Activated CD4-positive, alpha-beta T cell treated with anti-CD3 and anti-CD28 coated beads, Interleukin-2, amount 50 U/mL, for 24 hours (primary cell): Measurements from ENCODE around the gene TEKT2.

ENCODE experiments used
- DNase-seq, 2 donors: peaks; one replicate each; pipeline ENCODE4 v3.0.0-alpha.2; 2020; ENCODE audit warnings: low read depth in 1 of 2, low spot score in 1 of 2

The TEKT2 gene, protein sequence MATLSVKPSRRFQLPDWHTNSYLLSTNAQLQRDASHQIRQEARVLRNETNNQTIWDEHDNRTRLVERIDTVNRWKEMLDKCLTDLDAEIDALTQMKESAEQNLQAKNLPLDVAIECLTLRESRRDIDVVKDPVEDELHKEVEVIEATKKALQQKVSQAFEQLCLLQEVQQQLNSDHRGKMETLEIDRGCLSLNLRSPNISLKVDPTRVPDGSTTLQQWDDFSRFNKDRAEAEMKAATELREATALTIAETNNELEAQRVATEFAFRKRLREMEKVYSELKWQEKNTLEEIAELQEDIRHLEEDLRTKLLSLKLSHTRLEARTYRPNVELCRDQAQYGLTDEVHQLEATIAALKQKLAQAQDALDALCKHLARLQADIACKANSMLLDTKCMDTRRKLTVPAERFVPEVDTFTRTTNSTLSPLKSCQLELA

GRCh38 chr1:36083635-36084496, at the start of gene TEKT2:
TEKT2 (plus strand) TSS chr1:36084094; CDS start chr1:36084922, 828 bp downstream.
- DNase-seq = no peak

DNA sequence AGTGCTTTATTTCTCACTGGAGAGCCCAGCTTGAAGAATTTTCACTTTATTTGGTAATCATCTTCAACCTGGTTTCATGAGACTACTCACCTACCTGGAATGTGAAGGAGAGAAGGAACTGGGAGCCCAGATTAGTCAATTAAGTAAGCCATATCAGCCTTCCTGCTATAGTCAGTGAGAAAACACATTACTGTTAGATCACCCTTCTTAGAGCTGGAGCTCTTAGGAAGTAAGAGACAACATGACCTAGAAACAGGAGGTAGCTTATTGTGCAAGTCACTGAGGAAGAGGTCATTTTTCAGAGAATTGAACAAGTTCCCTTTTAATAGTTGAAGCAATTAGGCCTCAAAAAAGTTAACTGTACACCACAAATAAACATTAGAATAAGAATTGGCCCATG, 49.2 kb upstream of the TEKT2 start:
- no peak for DNase-seq

DNA sequence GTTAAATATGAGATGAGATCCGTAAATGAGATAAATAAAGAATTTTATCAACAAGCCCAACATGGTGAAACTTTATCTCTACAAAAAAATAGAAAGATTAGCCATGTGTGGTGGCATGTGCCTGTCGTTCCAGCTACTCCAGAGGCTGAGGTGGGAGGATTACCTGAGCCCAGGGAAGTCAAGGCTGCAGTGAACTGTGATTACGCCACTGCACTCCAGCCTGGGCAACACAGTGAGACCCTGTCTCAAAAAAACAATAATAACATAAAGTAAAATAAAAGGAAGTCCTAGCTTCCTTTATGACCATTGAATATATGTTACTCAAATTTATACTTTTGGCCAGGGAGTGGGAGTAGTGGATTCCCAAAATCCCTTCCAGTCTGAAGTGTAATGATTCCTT, 48.7 kb upstream of the TEKT2 start:
- DNase-seq = no peak

GRCh38 chr1:36040238-36040637, 43.7 kb upstream of the TEKT2 start:
- no peak for DNase-seq

GRCh38 chr1:36051821-36052220, 32.1 kb upstream of the TEKT2 start:
- no peak for DNase-seq

GRCh38 chr1:36053978-36054377, 29.9 kb upstream of the TEKT2 start:
- no peak for DNase-seq

DNA sequence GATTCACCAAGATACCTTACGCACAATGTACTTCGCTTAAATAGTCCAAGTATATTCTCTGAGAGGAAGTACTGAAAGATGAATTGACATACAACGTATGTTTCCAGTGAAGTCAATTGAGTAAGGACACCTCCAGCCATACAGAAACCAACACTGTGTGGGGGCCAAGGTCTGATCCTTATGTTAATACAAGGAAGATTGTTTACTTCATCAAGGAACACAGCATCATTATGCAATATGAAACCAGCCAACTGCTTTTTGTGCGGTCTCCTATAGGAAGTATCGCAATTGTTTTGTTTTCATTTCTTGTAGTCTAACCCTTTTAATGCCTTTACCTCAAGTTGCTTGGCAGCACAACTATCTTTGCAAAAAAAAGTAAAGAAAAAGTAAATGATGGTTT, 28.2 kb upstream of the TEKT2 start:
- no peak for DNase-seq

DNA sequence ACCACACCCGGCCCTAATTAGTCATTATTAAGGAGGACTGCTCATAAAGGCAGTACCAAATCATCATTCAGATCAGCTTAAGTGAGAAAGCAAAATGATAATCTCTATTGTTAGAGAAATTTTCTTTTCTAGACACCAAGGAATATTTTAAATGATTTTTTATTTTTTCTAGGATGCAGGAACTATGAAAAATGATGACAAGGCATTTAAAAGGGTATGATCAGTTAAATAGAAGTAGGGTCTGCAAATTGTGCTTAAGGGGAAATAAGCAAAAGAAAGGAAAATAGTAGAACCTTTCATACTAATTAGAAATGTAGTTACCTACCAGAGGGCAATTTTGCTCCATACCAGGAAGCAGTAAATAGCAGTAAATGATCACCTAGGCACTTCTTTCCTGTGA, 21.6 kb upstream of the TEKT2 start:
- no peak for DNase-seq

GRCh38 chr1:36067871-36068270, 16.0 kb upstream of the TEKT2 start:
- DNase-seq = no peak

DNA sequence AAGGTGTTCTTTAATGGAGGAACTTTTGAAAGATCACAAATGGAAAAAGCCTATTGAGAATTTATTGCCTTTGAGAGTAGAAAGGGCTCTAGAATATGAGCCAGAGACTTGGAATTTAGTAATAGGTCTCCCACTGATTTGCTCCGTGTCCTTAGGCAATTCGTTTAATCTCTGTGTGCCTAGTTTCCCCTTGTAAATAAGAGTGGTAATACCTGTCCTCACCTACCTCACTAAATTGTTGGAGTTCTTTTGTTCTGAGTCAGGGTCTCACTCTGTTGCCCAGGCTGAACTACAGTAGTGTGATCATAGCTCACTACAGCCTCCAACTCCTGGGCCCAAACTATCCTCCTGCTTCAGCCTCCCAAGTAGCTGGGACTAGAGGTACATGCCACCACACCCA, 15.0 kb upstream of the TEKT2 start:
- DNase-seq = no peak

- no peak for DNase-seq
Measured at GRCh38 chr1:36070349-36070748, 13.5 kb upstream of the TEKT2 start.

- DNase-seq = no peak
Measured at GRCh38 chr1:36076979-36077573, 6.8 kb upstream of the TEKT2 start.

DNA sequence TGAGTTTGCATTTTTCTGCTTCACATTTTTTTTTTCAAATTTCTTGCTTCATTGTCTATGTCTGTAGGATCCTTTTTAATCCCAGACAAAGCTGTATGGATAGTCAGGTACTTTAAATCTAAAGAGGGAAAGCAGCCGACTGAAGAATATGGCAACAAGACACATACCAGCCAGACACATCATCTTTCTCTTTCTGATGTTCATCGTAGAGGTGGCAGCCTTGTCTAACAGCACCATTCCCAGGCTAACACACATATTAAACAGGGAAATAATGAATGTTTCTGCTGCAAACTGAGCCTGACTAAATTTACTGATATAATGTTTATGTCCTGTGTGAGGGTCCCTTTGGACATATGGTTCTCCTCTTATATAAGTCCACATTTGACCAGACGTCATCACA, 3.7 kb upstream of the TEKT2 start:
- no peak for DNase-seq

- DNase-seq = no peak
Measured at GRCh38 chr1:36080801-36081200, 3.1 kb upstream of the TEKT2 start.

GRCh38 chr1:36081926-36082485, 1.9 kb upstream of the TEKT2 start:
- DNase-seq = no peak

DNA sequence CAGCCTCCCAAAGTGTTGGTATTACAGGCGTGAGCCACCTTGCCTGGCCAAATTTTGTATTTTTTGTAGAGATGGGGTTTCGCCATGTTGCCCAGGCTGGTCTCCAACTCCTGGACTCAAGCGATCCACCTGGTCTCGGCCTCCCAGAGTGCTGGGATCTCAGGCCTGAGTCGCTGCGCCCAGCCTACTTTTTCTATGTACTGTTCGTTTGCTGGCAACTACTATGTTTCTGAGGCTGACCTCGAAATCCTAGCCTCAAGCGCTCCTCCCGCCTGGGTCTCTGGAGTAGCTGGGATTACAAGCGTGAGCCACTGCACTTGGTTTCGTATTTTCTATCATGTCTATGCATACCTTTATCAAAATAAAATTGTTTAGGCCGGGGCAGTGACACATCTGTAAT, 675 bp upstream of the TEKT2 start:
- no peak for DNase-seq

DNA sequence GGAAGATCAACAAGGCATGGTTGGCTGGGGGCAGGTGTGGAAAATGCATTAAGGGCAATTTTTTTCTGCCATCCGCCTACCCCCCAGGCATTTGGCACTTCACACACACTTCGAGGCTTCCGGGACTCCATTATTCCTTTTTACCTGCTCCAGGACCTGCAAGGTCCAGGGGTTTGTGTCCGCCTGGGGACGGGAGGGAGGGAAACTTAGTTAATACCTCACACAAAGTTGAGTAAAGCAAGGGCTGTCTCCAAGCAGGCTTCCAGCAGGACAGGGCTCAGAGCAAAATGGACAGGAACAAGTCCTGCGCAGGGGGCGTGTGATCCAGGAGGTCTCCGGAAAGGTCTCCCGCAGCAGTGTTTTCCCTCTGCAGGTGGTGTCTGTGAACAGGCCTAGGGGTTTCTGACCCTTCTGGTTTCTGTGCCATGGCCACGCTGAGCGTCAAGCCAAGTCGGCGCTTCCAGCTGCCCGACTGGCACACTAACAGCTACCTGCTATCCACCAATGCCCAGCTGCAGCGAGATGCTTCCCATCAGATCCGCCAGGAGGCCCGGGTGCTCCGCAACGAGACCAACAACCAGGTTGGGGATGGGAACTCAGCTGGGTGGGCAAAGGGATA, 712 bp downstream of the TEKT2 start:
- no peak for DNase-seq

- DNase-seq = no peak
Measured at GRCh38 chr1:36085126-36085525, 1.2 kb downstream of the TEKT2 start.

DNA sequence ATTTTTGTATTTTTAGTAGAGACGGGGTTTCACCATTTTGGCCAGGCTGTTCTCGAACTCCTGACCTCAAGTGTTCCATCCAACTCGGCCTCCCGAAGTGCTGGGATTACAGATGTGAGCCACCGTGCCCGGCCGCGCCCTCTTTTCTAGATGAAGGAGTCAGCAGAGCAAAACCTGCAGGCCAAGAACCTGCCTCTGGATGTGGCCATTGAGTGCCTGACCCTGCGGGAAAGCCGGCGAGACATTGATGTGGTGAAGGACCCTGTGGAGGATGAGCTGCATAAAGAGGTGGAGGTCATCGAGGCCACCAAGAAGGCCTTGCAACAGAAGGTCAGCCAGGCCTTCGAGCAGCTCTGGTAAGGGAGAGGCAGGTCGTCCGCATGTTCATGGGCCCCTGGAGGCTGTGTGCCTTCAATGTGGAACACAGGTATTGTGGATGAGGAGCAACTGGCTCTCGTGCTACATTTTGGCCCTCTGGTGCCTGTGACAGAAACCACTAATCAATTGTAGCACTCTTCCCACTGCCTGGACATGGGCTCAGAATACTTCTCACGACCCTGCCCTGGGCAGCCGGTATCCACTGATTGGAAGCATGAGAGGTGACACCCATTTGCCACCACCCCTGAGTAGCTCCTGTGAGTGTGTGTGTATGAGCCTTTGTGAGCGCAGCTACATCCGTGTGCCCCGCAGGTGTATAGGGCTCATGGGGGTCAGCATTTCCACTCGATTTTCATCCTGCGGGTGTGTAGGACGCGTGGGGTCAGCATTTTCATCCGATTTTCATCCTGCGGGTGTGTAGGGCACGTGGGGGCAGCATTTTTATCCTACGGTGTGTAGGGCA, 2.0 kb downstream of the TEKT2 start:
- DNase-seq = no peak

- no peak for DNase-seq
Measured at GRCh38 chr1:36086529-36087232, 2.8 kb downstream of the TEKT2 start.
